ENCODE data around the gene DIAPH3. TPM values are rescaled to one million over a fixed set of nuclear protein-coding genes. Genes with fewer than 3 reads are reported as not detected.

Gene DIAPH3
- total and polyA plus RNA-seq, 2 of the 8 experiments (the other 6 are each of a cell fraction or from before 2014, with no cell fraction given): 8.0 to 30.8 TPM

- TF ChIP-seq, protein P1, sequence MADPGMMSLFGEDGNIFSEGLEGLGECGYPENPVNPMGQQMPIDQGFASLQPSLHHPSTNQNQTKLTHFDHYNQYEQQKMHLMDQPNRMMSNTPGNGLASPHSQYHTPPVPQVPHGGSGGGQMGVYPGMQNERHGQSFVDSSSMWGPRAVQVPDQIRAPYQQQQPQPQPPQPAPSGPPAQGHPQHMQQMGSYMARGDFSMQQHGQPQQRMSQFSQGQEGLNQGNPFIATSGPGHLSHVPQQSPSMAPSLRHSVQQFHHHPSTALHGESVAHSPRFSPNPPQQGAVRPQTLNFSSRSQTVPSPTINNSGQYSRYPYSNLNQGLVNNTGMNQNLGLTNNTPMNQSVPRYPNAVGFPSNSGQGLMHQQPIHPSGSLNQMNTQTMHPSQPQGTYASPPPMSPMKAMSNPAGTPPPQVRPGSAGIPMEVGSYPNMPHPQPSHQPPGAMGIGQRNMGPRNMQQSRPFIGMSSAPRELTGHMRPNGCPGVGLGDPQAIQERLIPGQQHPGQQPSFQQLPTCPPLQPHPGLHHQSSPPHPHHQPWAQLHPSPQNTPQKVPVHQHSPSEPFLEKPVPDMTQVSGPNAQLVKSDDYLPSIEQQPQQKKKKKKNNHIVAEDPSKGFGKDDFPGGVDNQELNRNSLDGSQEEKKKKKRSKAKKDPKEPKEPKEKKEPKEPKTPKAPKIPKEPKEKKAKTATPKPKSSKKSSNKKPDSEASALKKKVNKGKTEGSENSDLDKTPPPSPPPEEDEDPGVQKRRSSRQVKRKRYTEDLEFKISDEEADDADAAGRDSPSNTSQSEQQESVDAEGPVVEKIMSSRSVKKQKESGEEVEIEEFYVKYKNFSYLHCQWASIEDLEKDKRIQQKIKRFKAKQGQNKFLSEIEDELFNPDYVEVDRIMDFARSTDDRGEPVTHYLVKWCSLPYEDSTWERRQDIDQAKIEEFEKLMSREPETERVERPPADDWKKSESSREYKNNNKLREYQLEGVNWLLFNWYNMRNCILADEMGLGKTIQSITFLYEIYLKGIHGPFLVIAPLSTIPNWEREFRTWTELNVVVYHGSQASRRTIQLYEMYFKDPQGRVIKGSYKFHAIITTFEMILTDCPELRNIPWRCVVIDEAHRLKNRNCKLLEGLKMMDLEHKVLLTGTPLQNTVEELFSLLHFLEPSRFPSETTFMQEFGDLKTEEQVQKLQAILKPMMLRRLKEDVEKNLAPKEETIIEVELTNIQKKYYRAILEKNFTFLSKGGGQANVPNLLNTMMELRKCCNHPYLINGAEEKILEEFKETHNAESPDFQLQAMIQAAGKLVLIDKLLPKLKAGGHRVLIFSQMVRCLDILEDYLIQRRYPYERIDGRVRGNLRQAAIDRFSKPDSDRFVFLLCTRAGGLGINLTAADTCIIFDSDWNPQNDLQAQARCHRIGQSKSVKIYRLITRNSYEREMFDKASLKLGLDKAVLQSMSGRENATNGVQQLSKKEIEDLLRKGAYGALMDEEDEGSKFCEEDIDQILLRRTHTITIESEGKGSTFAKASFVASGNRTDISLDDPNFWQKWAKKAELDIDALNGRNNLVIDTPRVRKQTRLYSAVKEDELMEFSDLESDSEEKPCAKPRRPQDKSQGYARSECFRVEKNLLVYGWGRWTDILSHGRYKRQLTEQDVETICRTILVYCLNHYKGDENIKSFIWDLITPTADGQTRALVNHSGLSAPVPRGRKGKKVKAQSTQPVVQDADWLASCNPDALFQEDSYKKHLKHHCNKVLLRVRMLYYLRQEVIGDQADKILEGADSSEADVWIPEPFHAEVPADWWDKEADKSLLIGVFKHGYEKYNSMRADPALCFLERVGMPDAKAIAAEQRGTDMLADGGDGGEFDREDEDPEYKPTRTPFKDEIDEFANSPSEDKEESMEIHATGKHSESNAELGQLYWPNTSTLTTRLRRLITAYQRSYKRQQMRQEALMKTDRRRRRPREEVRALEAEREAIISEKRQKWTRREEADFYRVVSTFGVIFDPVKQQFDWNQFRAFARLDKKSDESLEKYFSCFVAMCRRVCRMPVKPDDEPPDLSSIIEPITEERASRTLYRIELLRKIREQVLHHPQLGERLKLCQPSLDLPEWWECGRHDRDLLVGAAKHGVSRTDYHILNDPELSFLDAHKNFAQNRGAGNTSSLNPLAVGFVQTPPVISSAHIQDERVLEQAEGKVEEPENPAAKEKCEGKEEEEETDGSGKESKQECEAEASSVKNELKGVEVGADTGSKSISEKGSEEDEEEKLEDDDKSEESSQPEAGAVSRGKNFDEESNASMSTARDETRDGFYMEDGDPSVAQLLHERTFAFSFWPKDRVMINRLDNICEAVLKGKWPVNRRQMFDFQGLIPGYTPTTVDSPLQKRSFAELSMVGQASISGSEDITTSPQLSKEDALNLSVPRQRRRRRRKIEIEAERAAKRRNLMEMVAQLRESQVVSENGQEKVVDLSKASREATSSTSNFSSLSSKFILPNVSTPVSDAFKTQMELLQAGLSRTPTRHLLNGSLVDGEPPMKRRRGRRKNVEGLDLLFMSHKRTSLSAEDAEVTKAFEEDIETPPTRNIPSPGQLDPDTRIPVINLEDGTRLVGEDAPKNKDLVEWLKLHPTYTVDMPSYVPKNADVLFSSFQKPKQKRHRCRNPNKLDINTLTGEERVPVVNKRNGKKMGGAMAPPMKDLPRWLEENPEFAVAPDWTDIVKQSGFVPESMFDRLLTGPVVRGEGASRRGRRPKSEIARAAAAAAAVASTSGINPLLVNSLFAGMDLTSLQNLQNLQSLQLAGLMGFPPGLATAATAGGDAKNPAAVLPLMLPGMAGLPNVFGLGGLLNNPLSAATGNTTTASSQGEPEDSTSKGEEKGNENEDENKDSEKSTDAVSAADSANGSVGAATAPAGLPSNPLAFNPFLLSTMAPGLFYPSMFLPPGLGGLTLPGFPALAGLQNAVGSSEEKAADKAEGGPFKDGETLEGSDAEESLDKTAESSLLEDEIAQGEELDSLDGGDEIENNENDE (IDR thresholded peaks at IDR 0.05; ENCODE audit: insufficient replicate concordance, low read length): no peak
- TF ChIP-seq KDM1A (IDR thresholded peaks at IDR 0.05; ENCODE audit: borderline replicate concordance, low read length) (no peak), ZNF274 (IDR thresholded peaks at IDR 0.05; ENCODE audit: borderline replicate concordance, extremely low read depth, low read length) (no peak), GABPA (IDR thresholded peaks at IDR 0.05; ENCODE audit: borderline replicate concordance, insufficient read depth, low read length) (no peak), RAD21 (IDR thresholded peaks at IDR 0.05 in 1 of 2, conservative IDR thresholded peaks at IDR 0.05 in 1 of 2; ENCODE audit: low read depth in 2 of 2, low read length in 2 of 2) (no peak)
- TF ChIP-seq, protein P2, sequence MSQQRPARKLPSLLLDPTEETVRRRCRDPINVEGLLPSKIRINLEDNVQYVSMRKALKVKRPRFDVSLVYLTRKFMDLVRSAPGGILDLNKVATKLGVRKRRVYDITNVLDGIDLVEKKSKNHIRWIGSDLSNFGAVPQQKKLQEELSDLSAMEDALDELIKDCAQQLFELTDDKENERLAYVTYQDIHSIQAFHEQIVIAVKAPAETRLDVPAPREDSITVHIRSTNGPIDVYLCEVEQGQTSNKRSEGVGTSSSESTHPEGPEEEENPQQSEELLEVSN (IDR thresholded peaks at IDR 0.05): no peak
Measured at GRCh38 chr13:60099631-60100420, 63.9 kb downstream of the DIAPH3 start (continued).

Data from H1 (cell line).